GM18498 (cell line): Measurements from ENCODE around the gene UBN1.

Experiments
- ATAC-seq: cut with Tn5 transposase; IDR thresholded peaks from one replicate; pipeline ENCODE4 v1.9.1; 2021; ENCODE audit warnings: mild to moderate bottlenecking, moderate library complexity; ENCODE audit not compliant: unreplicated experiment

The UBN1 gene

DNA sequence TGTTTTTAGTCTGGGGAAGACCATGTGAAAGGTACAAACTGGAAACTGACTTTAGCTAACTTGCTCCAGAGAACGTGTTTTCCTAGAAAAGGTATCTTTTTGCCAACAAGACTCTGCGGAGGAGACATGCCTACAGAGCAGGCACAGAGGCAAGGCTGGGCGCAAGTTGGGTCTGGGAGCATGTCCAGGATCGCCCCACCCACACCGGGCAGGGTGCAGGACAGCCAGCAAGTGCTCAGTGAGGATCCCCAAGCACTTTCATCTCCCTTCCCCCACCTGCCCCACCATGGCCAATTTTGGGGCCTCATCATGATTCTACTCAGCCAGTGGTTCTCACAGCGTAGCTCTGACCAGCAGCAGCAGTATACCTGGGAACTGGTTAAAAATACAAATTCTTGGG lies 26.6 kb upstream of the UBN1 start:
- no peak for ATAC-seq

DNA sequence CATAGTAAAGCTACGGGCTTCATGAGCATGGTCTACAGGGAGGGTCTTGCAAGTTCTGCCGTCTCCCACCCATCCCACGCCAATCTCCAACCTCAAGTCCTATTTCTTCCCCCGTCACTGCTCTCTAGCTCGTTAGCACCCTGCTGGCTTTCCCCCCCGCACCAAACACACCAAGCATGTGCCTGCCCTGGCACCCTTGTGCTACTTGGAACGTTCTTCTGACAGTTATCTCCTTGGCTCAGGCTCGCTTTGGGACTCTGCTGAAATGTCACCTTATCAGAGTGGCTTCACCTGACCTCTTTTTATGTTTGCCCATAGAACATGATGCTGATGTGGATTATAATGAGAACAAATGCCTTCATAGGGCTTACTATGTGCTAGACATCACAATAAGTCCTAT lies 22.1 kb upstream of the UBN1 start:
- ATAC-seq: no peak

DNA sequence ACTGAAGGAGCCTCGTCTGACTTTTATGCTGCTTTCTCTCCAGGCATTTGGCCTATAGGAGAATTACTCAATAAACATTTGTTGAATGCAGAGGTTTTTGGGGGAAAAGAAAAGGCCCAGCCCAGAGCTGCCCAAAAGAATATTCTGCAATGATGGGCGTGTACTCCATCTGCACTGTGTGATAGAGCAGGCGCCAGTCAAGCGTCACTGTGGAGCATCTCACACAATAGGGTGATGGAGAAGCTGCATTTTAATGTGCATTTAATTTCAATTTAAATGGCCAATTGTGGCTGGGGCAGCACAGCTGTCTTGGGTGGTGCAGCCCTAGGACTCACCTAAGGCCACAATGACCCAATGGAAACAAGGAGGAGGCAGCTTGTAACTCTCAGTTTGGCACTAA lies 20.8 kb upstream of the UBN1 start:
- ATAC-seq: no peak

DNA sequence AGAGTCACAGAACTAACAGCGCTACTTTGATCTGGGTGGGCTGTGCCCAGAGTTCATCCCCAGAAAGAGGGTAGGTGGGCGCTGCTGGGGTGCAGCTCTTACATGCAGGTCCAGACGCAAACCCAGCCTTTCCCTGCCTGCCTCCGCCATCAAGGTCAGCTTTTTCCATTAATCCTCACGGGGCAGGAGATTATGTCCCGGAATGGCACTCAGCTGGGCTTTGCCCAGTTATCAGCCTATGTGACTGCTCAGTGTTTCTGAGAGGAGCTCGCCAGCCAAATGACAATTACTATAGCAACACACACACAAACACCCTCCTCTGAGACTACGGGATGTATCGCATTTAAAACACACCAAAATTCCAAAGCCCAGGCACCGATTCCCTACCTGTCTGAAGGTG lies 20.3 kb upstream of the UBN1 start:
- ATAC-seq: no peak

DNA sequence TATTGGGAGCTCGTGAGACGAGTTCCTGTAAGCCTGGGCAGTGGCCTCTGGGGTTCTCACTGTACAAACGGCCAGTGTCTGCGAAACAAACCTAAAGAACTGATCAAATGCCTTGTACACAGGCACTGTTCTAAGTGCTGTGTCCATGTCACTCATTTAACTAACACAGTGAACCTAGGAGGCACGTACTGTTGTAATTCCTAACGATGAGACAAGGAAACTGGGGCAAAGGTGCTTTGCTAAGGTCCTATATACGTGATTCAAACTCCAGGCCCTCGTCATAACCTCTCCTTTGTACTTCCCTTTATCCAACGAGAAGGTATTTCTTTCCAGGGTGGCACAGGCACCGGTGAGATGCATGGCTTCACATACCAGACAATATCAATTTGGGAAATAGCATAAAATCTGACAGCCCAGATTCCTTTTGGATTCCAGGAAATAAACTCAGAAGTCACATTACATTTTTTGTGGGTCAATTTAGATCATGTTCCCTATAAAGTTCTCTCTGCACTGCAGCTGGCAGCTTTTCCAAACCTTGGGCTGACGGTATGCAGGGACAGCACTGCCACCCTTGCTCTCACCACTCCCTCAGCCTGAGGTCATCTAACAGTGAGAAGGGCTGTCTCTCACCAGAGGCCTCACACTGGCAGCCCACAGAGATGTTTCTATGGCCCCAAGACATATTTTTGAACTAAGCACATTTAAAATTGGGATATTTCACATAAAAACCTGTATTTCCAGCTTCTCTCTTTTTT lies 18.5 kb upstream of the UBN1 start:
- no peak for ATAC-seq

DNA sequence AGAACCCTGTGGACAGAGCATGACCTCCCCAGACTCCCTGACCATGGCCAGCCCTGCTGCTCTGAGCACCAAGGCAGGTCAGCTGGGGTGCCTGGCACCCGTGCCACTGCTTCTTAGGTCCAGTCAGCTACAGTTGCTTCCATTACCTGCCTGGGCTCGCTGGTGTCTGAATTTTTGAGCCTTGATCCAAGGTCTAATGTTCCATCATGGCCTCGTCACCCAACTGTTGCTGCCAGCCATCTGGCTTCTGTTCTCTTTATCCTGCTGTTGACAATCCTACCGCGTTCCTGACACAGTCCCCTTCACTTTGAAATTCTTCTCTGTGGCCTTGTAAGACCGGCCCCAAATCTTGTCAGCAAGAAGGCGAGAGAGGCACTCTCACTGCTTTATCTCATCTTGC lies 16.9 kb upstream of the UBN1 start:
- ATAC-seq: no peak

DNA sequence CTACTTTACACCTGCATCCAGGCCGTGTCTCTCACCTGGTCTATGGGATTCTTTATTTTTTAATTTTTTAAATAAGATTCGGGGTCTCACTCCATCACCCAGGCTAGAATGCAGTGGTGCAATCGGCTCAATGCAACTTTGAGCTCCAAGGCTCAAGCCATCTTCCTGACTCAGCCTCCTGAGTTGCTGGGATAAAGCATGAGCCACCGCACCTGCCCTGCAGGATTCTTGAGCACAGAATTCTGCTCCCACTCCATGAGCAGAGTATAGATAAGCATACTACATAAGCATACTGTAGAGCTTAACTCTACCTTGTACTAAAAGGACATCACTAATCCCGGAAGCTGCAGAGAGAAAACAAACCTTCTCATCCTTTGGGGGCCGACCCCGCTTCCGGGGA lies 15.7 kb upstream of the UBN1 start:
- ATAC-seq: no peak

DNA sequence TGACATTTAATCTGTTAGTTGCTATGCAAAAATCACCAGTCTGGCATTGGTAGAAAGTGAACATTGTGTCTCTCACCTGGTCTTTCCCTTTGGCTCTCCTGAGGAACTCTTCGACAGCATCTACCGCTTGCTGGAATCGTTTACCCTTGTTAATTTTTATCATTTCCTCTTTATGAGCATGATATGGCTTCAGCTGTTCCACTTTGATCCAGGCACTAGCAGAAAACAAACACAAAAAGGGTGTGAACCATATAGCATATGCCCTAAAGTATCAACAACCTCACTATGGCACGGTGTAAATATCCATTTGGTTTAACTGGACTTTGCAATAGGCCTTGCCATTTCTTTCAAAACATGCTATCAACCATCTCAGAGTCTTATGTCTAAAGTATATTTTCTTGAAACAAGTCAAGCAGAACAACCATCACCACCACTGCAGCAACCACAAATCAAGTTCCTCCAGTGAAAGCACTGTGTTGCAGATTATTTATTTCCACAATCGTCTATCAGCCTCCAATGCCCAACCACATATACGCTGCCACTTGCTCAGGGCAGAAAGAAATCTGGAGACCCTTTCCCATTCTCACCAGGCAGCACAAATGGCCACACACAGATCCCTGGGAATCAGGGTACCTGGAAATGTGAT lies 14.5 kb upstream of the UBN1 start:
- no peak for ATAC-seq

DNA sequence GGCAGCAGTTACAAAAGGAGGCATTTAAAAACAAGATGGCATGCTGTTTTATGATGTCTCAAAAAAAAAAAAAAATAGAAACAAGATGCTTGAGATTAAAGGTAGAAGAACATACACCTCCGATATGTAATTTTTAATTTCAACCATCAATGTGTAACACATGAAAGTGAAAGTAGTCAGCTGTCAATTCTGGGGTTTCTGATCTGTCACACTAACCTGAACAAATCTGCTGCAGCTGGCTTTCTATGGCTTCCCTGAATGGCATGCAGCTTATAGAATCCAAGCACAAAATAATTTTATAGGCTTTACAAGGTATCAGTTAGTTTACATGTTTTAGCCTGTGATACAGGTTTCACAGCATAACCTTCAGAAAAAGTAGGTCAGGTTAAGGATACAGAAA lies 13.7 kb upstream of the UBN1 start:
- no peak for ATAC-seq

DNA sequence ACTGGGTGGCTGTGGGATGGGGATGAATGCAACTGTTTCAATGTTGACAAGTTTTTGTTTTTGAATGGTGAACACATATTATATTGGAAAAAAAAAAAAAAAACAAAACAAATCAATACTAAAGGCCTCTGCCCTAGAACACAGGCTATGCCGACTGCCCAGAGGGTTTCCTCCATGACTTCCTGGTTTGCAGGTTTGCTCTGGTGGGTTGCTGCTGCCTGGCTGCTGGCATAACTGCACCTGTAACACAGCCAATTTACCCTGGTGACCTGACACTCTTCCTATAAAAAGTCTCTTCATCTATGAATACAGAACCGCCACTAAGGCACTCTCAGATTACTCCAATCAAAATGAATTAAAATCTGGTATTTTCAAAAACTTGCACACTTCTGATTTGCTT lies 10.6 kb upstream of the UBN1 start:
- no peak for ATAC-seq

DNA sequence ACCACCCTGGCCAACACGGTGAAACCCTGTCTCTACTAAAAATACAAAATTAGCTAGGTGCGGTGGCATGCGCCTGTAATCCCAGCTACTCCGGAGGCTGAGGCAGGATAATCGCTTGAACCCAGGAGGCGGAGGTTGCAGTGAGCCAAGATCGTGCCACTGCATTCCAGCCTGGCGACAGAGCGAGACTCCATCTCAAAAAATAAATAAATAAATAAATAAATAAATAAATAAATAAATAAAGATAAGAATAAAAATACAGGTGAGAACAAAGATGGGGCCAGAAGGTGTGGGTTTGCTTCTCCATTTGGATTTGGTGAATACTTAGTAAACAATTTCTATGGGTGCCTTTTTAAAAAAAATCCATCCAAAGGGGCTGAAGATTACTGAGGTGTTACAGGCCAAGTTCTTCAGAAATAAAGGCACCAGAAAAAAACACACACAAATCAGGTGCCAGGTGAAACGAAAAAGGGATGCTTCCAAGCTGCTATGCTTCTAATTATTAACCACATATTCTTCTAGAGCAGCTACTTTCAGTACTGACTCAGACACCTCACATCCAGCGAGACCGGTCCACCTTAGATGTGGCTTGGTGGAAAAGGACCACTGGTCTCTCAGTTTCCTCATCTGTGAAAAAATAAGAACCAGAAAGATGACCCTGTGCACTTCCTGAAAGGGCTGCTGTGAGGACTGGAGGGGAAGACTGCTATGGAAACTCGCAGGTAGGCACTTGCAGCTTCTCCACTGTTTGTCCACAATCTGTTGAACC lies 9.4 kb upstream of the UBN1 start:
- ATAC-seq: no peak

DNA sequence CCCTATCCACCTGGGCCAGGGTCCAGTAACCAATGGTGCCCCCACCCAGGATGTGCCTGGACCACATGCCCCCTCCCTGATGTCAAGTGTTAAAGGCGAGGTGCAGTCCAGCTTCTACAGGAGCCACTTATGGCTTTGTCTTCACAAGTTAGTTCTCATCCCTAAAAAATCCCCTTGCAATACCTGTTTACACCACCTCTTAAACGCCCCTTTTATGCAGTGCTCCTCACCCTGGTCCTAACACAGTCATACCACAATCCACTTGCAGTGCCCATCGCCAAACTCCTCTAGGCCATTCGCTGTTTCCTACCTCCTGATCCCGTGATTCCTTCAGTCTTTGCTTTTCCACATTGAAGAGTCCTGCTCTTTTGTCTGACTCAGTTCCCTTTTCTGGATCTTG lies 7.3 kb upstream of the UBN1 start:
- no peak for ATAC-seq

DNA sequence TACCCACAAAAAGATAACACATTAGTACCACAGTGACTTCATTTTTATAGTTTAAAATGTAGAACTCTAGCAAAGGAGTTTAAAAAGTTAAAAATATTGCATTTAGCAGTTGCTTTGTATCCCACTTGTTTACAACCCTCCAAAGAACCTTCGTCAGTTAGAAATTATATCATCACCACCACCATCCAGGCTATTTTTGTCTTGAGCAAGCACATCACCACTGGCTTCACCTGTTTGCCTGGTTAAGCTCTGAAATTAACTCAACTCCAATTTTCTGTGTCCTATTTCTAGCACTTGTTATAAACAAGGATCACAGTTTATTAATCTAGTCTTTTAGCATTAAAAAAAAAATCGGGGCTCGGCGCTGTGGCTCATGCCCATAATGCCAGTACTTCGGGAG lies 6.3 kb upstream of the UBN1 start:
- no peak for ATAC-seq

DNA sequence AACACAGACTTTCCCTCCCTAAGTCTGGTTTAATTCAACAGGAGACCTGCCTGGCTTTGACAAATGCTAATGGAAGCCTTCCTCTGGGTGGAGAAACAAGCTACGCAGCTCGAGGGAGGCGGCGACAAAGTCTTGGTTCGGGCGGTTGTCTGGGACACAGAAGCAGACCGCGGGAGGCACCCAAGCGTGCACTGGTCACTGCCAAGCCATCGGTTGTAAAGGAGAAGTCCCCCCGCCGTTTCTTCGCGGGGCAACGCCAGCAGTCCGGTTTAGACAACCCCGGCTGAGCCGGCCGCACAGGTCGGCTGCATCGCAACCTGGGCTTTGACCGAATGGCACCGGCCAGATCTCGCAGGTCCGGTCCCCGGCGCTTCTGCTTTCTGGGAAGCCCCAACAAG lies 779 bp upstream of the UBN1 start:
- peak; percentile 29 for ATAC-seq

DNA sequence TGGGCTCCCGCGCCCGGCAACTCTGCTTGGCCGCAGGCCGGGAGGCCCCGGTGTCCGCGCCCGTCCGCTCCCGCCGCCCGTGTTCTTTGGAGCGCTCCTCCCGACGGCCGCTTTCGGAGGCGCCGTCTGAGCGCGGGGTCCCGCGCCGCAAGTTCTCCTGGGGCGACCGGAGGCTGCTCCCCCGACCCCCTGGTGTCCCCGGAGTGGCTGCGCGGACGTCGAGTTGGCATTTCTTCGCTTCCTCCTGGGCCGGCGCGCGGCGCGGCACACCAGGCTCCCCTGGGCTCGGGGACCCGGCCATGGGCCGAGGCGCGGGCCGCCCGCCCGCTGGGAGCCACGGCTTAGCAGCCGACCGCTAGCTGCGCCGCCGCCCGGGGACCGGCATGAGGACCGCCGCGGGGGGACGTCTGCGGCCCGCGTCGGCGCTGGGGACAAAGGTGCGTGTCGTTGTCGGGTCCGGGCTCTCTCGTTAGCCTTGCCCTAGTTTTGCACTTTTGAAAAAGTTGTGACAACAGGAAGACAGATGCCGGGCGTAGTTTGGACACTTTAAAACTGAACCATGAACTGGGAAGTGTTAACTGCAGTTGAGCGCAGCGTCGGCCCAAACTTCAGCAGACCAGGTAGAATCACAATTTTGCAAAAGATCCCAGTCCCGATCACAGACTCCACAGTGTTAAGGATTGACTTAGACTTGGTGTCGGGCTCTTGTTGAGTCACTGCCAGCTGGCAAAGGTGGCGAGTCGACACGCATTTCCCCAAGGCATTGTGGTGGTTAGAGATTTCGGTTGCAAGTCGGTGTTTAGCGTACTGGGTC lies 700 bp downstream of the UBN1 start:
- ATAC-seq: peak; percentile 17

DNA sequence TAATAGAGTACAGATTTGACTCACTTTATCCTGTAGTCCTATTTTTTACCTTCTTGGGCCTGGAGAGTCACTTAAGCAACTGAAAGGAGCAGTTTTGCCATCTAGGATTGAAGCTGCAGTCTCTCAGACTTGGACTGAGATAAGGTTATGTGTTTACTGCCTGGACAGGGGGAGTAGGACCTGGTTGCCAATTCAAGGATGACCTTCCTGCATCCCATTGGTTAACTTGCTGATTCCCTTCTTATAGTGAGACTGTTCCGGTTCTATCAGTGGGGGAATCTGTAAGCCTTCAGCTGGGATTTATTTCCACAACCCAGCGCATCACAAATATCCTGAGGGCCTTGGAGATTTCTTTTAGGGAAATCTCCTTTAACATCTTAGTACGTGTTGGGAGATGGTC lies 2.9 kb downstream of the UBN1 start:
- no peak for ATAC-seq

DNA sequence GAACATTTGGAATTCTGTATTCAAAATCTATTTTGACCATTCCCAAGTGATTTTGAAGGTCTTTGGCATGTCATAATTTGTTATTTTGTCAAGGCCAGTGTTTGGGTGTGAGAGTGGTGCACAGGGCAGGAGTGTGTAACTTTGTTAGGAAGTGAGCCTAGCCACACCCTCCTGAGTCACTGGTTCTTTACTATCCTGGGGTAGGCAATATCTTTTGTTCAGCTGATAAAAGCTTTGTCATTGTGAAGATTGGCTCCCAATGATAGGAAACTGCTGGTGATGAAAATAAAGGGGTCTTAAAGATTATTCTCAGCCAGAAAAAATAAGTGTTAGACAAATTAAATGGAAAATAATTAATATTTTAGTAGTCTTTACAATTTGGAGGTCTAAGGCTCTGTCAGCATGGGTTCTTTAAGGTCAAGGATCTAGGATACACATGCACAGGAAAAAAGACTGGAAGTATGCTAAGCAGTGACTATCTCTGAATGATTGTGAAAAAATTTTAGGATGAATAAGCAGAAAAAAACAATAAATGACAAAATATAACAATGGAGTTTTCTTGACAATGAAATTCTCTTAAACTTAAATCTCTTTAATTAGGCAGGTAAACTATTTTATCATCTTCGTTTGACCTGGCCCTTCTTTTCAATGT lies 5.1 kb downstream of the UBN1 start:
- ATAC-seq: no peak

DNA sequence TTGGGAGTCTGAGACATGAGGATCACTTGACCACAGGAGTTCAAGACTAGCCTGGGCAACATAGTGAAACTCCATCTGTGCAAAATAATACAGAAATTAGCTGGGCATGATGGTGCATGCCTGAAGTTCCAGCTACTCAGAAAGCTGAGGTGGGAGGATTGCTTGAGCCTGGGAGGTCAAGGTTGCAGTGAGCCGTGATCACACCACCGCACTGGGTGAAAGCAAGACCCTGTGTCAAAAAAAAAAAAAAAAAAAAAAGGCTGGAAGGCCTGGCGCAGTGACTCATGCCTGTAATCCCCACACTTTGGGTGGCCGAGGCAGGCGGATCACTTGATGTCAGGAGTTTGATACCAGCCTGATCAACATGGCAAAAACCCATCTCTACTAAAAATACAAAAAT lies 8.1 kb downstream of the UBN1 start:
- no peak for ATAC-seq

DNA sequence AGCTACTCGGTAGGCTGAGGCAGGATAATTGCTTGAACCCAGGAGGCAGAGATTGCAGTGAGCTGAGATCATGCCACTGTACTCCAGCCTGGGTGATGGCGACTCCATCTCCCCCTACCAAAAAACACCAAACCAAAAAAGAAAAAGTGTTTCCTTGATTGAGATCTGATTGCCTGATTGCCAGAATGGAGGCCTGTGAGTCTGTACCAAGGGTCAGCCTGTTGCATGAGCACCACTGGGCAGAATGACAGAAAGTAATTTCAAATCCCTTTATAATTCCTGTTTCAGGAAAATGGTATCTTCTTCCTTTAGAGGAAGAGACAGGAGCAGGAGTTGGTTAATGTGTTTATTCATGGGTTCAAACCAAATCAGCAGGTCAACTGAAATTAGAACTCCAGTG lies 8.5 kb downstream of the UBN1 start:
- ATAC-seq: no peak

DNA sequence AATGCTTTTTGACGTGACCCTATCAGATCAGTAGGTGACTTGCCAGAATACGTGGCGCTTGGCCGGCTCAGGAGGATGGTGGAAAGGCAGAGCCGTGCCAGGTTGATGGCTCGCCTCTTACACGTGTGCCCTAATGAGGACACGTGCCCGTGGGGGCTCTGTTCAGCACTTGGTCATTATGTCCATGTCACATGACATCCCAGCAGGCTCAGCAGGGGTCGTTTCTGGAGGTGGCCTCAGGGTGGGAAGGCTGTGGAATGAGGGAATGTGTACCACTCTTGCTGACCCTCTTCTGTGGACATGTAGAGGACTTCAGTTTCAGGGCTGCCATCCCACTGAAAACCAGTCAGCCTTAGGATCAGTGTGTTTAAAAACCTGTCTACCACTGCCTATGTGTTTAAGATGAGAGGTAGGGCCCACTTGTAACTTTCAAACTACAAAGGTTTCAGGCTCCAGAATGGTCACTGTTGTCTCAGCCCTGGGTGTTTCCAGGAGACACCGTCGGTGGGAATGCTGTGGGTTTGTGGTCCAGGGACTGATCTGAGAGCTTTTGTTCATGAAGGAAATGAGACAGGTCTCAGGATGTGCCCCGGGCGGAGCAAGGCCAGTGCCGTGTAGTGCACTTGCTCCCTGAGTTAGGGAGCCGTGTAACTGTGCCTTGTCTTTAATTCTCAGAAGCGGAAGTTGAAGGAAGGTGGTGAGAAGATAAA lies 12.1 kb downstream of the UBN1 start:
- no peak for ATAC-seq
